Pancreas (tissue), 10 donors: Measurements from ENCODE around the gene ACTMAP. TPM values are rescaled to one million over a fixed set of nuclear protein-coding genes. Genes with fewer than 3 reads are reported as not detected.

Experiments used
- ATAC-seq, 4 donors: fragments of 200-7000 bp; cut with Tn5 transposase; one replicate each; pipeline versions ENCODE4 v1.8.0 to v1.9.1; 2020; ENCODE audit warnings: mild to moderate bottlenecking in 4 of 4, moderate library complexity in 4 of 4
- DNase-seq, 6 donors: peaks; one replicate each; pipeline ENCODE4 v3.0.0-alpha.2; 2020
- FAIRE-seq: peaks from 2 replicates; lab custom pipeline; 2012; peaks lifted over from hg19 to GRCh38; lab: Jason Lieb, UNC
- H3K27ac ChIP-seq, 4 donors: fragments of 200-600 bp; sonication (generic); 1 replicate in 3 of 4; 2 replicates in 1 of 4; pipeline versions ENCODE4 v1.5.0 to v1.8.0; 2020
- H3K27me3 ChIP-seq, 4 donors: fragments of 200-600 bp; one replicate each; pipeline ENCODE4 v1.8.0; 2021
- H3K36me3 ChIP-seq, 3 donors: fragments of 200-600 bp; sonication (generic) in 1 of 3; one replicate each; pipeline versions ENCODE4 v1.5.0 to v1.8.0; 2020 to 2021
- H3K4me1 ChIP-seq, 3 donors: fragments of 200-600 bp; one replicate each; pipeline ENCODE4 v1.8.0; 2021
- H3K4me3 ChIP-seq, 4 donors: fragments of 200-600 bp; sonication (generic) in 2 of 4; one replicate each; pipeline versions ENCODE4 v1.5.0 to v1.8.0; 2020 to 2021
- H3K9me3 ChIP-seq, 4 donors: fragments of 200-600 bp; one replicate each; pipeline ENCODE4 v1.8.0; 2021
- WGBS, 2 donors: extraction: QIAGEN DNeasy Blood & Tissue Kit; methylation state at CpG; one replicate each; pipeline ENCODE4 v1.1.7; 2013; 5-methylcytosine and 5-hydroxymethylcytosine counted together
- intact Hi-C, 3 donors: fragments of 100-400 bp; cut with DNase I; formaldehyde crosslinking; loops; one replicate each; pipeline versions ENCODE4 v1.11.1 to v1.14.2; 2022
- polyA plus RNA-seq, 2 donors: library from polyadenylated mRNA; stranded (reverse); fragments of 200-250 nt; gene quantifications; one replicate each; pipeline ENCODE4 v1.2.3, GENCODE V29; 2013
- total RNA-seq, 6 donors: library from RNA; stranded (reverse); fragmentation: NEBNext Ultra II Directional in 4 of 6; extraction: Animal tissue kit (Norgen Biotek cat#: 25700) in 4 of 6; gene quantifications; one replicate each; pipeline versions ENCODE4 v1.2.1 to v1.2.4, GENCODE V29; 2021 to 2023
- TF ChIP-seq, protein P1 (sequence below), 4 donors: fragments of 200-600 bp; sonication (generic) in 3 of 4; IDR thresholded peaks; one replicate each; pipeline versions ENCODE4 v1.5.0 to v1.8.0; 2021; ENCODE audit warnings: antibody characterized with exemption in 4 of 4
- donor health status: healthy with polysubstance abuse.
- donor health status: DM: no; HTN: no; CAD: no; lungs with moderate emphysema.
- donor health status: DM: no; HTN: no; CAD: no.
- donor health status: control.
- donor health status: control.
- donor health status: Bipolar disorder and iron deficiency.
- donor health status: DM: yes; HTN: yes; CAD: no.
- donor health status: DM: no; HTN: no; CAD: no.
- donor health status: DM: no; HTN: no; CAD: no.
- donor health status: DM: yes; HTN: yes; CAD: no.

Gene ACTMAP
- total and polyA plus RNA-seq, 8 donors = 3.2 to 10.1 (median 4.5) TPM

GRCh38 chr19:40691421-40692211, 58.7 kb downstream of the ACTMAP start:
- no peaks in the 10 kb centered on the region for H3K36me3 ChIP-seq
- H3K27me3 ChIP-seq = no peaks in the 10 kb centered on the region
- peak overlapping the region in 3 of 4 donors; percentile 12 to 73 (median 71) for H3K27ac ChIP-seq
- no peaks in the 10 kb centered on the region for H3K9me3 ChIP-seq
- peaks cover 0 to 2% (median 0%) of the 10 kb centered on the region in 3 donors for H3K4me1 ChIP-seq
- WGBS, 2 donors = 79 to 86% methylated on average over 19 to 23 of the region's 24 CpGs
- TF ChIP-seq, protein P1, sequence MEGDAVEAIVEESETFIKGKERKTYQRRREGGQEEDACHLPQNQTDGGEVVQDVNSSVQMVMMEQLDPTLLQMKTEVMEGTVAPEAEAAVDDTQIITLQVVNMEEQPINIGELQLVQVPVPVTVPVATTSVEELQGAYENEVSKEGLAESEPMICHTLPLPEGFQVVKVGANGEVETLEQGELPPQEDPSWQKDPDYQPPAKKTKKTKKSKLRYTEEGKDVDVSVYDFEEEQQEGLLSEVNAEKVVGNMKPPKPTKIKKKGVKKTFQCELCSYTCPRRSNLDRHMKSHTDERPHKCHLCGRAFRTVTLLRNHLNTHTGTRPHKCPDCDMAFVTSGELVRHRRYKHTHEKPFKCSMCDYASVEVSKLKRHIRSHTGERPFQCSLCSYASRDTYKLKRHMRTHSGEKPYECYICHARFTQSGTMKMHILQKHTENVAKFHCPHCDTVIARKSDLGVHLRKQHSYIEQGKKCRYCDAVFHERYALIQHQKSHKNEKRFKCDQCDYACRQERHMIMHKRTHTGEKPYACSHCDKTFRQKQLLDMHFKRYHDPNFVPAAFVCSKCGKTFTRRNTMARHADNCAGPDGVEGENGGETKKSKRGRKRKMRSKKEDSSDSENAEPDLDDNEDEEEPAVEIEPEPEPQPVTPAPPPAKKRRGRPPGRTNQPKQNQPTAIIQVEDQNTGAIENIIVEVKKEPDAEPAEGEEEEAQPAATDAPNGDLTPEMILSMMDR (IDR thresholded peaks at IDR 0.05) = no peak
- intact Hi-C loops = no loop called here
- peak in 3 of 6 donors; percentile 42 to 82 (median 56) for DNase-seq
- ATAC-seq = peak; percentile 3 to 12 (median 4)
- no peak for FAIRE-seq
- peak overlapping the region in 1 of 4 donors; percentile 62 for H3K4me3 ChIP-seq

Other genes with a start within 250 kb of the ACTMAP start
- gene SHKBP1, start 173.6 kb downstream of the ACTMAP start, total RNA-seq = 10 to 100 TPM; 18.2 to 40.3 (median 22.7) TPM
- 10 to 100 TPM; 73.3 to 86.2 TPM for gene SHKBP1, start 173.6 kb downstream of the ACTMAP start, polyA plus RNA-seq
- 10 to 100 TPM; 18.7 to 48.9 (median 23.9) TPM for gene LTBP4, start 149.1 kb downstream of the ACTMAP start, total RNA-seq
- 10 to 100 TPM; 32.4 to 44.9 TPM for gene LTBP4, start 149.1 kb downstream of the ACTMAP start, polyA plus RNA-seq
- gene NUMBL, start 59.8 kb downstream of the ACTMAP start, total RNA-seq = 10 to 100 TPM in 1 of 6 donors, 1 to 10 TPM in 5; 3.2 to 19.1 (median 6.7) TPM
- 10 to 100 TPM; 14.7 to 16.2 TPM for gene NUMBL, start 59.8 kb downstream of the ACTMAP start, polyA plus RNA-seq
- 10 to 100 TPM; 12.7 to 28.6 (median 16.3) TPM for gene COQ8B, start 33.6 kb downstream of the ACTMAP start, total RNA-seq
- 10 to 100 TPM; 41.5 to 44.2 TPM for gene COQ8B, start 33.6 kb downstream of the ACTMAP start, polyA plus RNA-seq
- 10 to 100 TPM in 3 of 6 donors, 1 to 10 TPM in 3; 6.9 to 12.6 (median 9.2) TPM for gene ITPKC, start 33.4 kb downstream of the ACTMAP start, total RNA-seq
- gene ITPKC, start 33.4 kb downstream of the ACTMAP start, polyA plus RNA-seq = 10 to 100 TPM; 14.5 to 20.4 TPM
- gene SNRPA, start 726 bp upstream of the ACTMAP start, total RNA-seq = 10 to 100 TPM; 18.9 to 33.0 (median 23.7) TPM
- 10 to 100 TPM; 28.0 to 32.0 TPM for gene SNRPA, start 726 bp upstream of the ACTMAP start, polyA plus RNA-seq
- 1 to 10 TPM in 1 of 6 donors, under 1 TPM in 1, not detected in 4; 0.79 to 1.9 TPM for gene MIA, start 25.0 kb upstream of the ACTMAP start, total RNA-seq
- gene MIA, start 25.0 kb upstream of the ACTMAP start, polyA plus RNA-seq = 1 to 10 TPM in 1 of 2 donors, under 1 TPM in 1; 0.94 to 2.2 TPM
- gene RAB4B, start 27.8 kb upstream of the ACTMAP start, total RNA-seq = 10 to 100 TPM in 2 of 6 donors, 1 to 10 TPM in 4; 5.0 to 18.9 (median 9.1) TPM
- 10 to 100 TPM; 34.3 to 45.8 TPM for gene RAB4B, start 27.8 kb upstream of the ACTMAP start, polyA plus RNA-seq
- gene EGLN2, start 48.7 kb upstream of the ACTMAP start, total RNA-seq = 10 to 100 TPM; 22.3 to 45.6 (median 27.4) TPM
- gene EGLN2, start 48.7 kb upstream of the ACTMAP start, polyA plus RNA-seq = 10 to 100 TPM; 57.6 to 82.1 TPM
- gene CYP2A6, start 100.0 kb upstream of the ACTMAP start, total RNA-seq = under 1 TPM in 1 of 6 donors, not detected in 5; 0.66 TPM
- not detected for gene CYP2A6, start 100.0 kb upstream of the ACTMAP start, polyA plus RNA-seq
- under 1 TPM in 1 of 6 donors, not detected in 5; 0.25 TPM for gene CYP2A7, start 131.8 kb upstream of the ACTMAP start, total RNA-seq
- not detected for gene CYP2A7, start 131.8 kb upstream of the ACTMAP start, polyA plus RNA-seq
- under 1 TPM in 3 of 6 donors, not detected in 3; 0.09 to 0.63 (median 0.25) TPM for gene CYP2B6, start 240.8 kb upstream of the ACTMAP start, total RNA-seq
- gene CYP2B6, start 240.8 kb upstream of the ACTMAP start, polyA plus RNA-seq = under 1 TPM in 1 of 2 donors, not detected in 1; 0.08 TPM